BLaER1 treated with 17β-estradiol and CSF1 and Interleukin-3, amounts not matched to agents 10 nM and 100 nM (cell line): Measurements from ENCODE around the gene RGS10.
"Not testable (repeated sequence)": the region's sequence is repeated elsewhere in the genome, so short reads cannot be mapped to it uniquely, and the experiment has no call there.

Experiments used
- H3K27ac ChIP-seq, 11 experiments: shearing (Covaris generic); formaldehyde crosslinking; 2 replicates each; pipeline ENCODE4 v1.8.1; 2022
- H3K27me3 ChIP-seq, 11 experiments: shearing (Covaris generic); formaldehyde crosslinking; 2 replicates each; pipeline ENCODE4 v1.8.1; 2022
- H3K36me3 ChIP-seq, 11 experiments: shearing (Covaris generic); formaldehyde crosslinking; 2 replicates each; pipeline ENCODE4 v1.8.1; 2022
- H3K4me1 ChIP-seq, 10 experiments: shearing (Covaris generic); formaldehyde crosslinking; 2 replicates each; pipeline ENCODE4 v1.8.1; 2022
- H3K4me2 ChIP-seq, 11 experiments: shearing (Covaris generic); formaldehyde crosslinking; 2 replicates each; pipeline ENCODE4 v1.8.1; 2022
- H3K4me3 ChIP-seq, 10 experiments: shearing (Covaris generic); formaldehyde crosslinking; 2 replicates each; pipeline ENCODE4 v1.8.1; 2022
- H3K9ac ChIP-seq, 11 experiments: shearing (Covaris generic); formaldehyde crosslinking; 2 replicates each; pipeline ENCODE4 v1.8.1; 2022
- H3K9me3 ChIP-seq, 11 experiments: shearing (Covaris generic); formaldehyde crosslinking; replicated peaks in 1 of 11; 2 replicates each; pipeline ENCODE4 v1.8.1; 2022
- H4K20me1 ChIP-seq, 11 experiments: shearing (Covaris generic); formaldehyde crosslinking; 2 replicates each; pipeline ENCODE4 v1.8.1; 2022
- Cebpa-rat ChIP-seq, 11 experiments: shearing (Covaris generic); IDR thresholded peaks; 2 replicates each; pipeline ENCODE4 v1.8.1; 2022

RGS10 gene

DNA sequence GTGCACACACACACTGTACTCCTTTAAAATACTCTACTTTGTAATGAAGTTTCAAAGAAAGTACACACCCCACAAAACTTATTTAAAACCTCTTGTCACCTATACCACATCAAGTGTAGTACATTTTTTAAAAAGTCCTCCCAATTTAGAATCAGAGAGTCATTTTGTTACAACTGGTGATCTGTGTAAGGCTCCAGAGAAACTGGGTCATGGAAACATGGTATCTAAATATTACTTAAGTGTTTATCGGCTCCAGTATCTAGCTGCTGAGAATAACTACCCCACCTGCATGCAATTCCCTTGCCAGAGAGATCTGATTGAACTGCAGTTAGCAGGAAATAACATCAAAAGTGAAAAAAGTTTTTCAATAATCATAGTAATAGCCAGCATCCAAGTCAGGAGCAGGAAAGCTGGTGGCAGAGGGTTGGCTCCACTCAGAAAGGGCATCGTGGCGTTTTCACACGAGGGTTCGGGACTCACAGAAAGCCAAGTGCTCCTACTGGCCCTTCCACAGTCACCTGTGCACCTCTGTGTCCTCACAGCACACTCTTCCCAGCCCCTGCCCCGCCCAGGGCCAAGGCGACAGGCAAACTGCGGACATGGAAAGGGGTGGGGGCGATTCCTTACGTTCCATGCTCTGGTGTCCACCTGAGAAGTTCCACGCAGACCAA, 6.5 kb downstream of the RGS10 start:
- peaks cover 0 to 7% (median 4%) of the 10 kb centered on the region in 11 experiments; a peak in 9 of 22 replicates for H3K27me3 ChIP-seq
- H3K4me1 ChIP-seq, result peaks cover 50 to 71% (median 58%) of the 10 kb centered on the region in 10 experiments
- H3K9ac ChIP-seq, result no peak overlapping the region
- H3K36me3 ChIP-seq, result peaks cover 0 to 19% (median 0%) of the 10 kb centered on the region in 11 experiments; a peak in 5 of 22 replicates
- peak overlapping the region in 1 of 11 experiments; percentile 11; a peak in 2 of 22 replicates for H3K27ac ChIP-seq
- peaks cover 28 to 100% (median 58%) of the 10 kb centered on the region in 11 experiments; a peak in 20 of 22 replicates for H4K20me1 ChIP-seq
- TF ChIP-seq Cebpa-rat (IDR thresholded peaks at IDR 0.05), result no peak
- H3K4me2 ChIP-seq, result peak overlapping the region in 10 of 11 experiments; percentile 0 to 100 (median 92); a peak in 13 of 22 replicates
- no peak overlapping the region for H3K4me3 ChIP-seq
- H3K9me3 ChIP-seq, result no peaks in the 10 kb centered on the region

DNA sequence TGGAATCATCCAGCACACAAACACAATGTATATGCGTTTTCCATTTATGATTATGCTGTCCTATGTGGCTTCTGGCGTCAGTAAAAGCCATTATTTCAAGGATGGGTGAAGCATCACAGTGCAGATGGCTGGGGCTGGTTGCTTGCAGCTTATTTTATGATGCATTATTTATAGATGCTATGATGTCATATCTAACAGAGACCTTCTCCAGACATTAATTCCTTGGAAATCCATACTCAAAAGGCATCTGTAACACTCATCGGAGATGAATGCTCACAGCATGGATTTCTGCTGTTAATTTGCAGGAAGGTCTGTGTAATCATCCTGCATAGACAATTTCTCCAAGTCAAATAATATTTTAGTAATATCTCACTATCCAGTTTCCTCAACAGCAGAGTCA, 7.2 kb downstream of the RGS10 start:
- H3K27ac ChIP-seq, result no peak overlapping the region
- H4K20me1 ChIP-seq, result peaks cover 21 to 100% (median 58%) of the 10 kb centered on the region in 11 experiments; a peak in 19 of 22 replicates
- peaks cover 44 to 69% (median 51%) of the 10 kb centered on the region in 10 experiments for H3K4me1 ChIP-seq
- H3K27me3 ChIP-seq, result peaks cover 0 to under 1% (median 0%) of the 10 kb centered on the region in 11 experiments; a peak in 1 of 22 replicates
- no peak overlapping the region for H3K4me3 ChIP-seq
- peaks cover 0 to 19% (median 0%) of the 10 kb centered on the region in 11 experiments; a peak in 5 of 22 replicates for H3K36me3 ChIP-seq
- H3K4me2 ChIP-seq, result peak overlapping the region in 2 of 11 experiments; percentile 0 to 98; a peak in 2 of 22 replicates
- H3K9ac ChIP-seq, result no peak overlapping the region
- H3K9me3 ChIP-seq, result no peaks in the 10 kb centered on the region
- TF ChIP-seq Cebpa-rat (IDR thresholded peaks at IDR 0.05), result no peak

DNA sequence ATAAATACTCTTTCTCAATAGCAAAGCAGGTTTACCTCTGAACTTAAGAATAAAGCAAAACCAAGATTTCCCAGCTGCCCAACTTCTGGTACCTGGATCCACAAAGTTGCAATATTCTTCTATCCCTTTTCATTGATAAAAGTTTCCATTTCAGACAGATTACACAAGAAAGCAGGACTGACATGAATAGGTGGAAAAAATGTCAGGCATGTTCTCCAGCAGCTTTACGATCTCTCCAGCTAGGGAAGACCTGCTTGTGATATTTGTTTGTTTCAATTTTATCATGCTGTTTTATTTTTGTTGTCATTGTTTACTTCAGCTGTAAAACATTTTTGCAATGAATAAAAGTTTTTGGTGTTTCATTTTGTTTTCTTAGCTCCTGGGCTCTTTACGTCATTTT, 9.0 kb downstream of the RGS10 start:
- Histone ChIP-seq H3K4me3 (no peak overlapping the region), H3K27me3 (no peaks in the 10 kb centered on the region), H3K4me1 (peaks cover 33 to 58% (median 40%) of the 10 kb centered on the region in 10 experiments), H3K9me3 (no peaks in the 10 kb centered on the region), H4K20me1 (peaks cover 6 to 100% (median 47%) of the 10 kb centered on the region in 11 experiments; a peak in 17 of 22 replicates), H3K4me2 (no peak overlapping the region; a peak in 1 of 22 replicates), H3K36me3 (peaks cover 0 to 19% (median 0%) of the 10 kb centered on the region in 11 experiments; a peak in 5 of 22 replicates), H3K9ac (no peak overlapping the region), H3K27ac (no peak overlapping the region)
- TF ChIP-seq Cebpa-rat (IDR thresholded peaks at IDR 0.05), result no peak

DNA sequence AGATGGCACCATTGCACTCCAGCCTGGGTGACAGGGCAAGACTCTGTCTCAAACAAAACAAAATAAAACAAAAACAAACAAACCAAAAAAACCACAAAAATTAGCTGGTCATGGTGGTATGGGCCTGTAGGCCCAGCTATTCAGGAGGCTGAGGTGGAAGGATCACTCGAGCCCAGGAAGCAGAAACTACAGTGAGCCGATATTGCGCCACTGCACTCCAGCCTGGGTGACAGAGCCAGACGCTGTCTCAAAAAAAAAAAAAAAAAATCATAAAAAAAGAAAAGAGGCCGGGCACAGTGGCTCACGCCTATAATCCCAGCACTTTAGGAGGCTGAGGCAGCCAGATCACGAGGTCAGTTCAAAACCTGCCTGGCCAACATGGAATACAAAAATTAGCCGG, 9.7 kb downstream of the RGS10 start:
- H3K4me3 ChIP-seq, H3K9me3 ChIP-seq, H3K27me3 ChIP-seq, H3K9ac ChIP-seq, H3K27ac ChIP-seq: not testable (repeated sequence)
- Histone ChIP-seq H4K20me1 (peaks cover 4 to 99% (median 46%) of the 10 kb centered on the region in 11 experiments; a peak in 15 of 22 replicates), H3K4me2 (peak overlapping the region in 5 of 11 experiments; percentile 20 to 44 (median 36); a peak in 7 of 22 replicates), H3K4me1 (peaks cover 28 to 51% (median 35%) of the 10 kb centered on the region in 10 experiments), H3K36me3 (peaks cover 0 to 19% (median 0%) of the 10 kb centered on the region in 11 experiments; a peak in 5 of 22 replicates)

DNA sequence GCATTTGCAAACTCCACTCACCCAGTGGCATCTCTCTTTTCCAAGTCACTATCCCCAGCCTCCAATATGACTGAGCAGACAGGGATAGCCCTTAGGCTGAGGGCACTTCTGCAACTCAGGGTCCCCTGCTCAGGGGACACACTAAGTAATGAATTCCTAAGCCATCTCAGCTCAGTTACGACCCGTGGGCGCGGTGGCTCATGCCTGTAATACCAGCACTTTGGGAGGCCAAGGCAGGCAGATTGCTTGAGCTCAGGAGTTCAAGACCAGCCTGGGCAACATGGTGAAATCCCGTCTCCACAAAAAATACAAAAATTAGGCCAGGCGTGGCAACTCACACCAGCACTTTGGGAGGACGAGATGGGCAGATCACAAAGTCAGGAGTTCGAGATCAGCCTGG, 10.3 kb downstream of the RGS10 start:
- Histone ChIP-seq H4K20me1 (peaks cover 0 to 99% (median 51%) of the 10 kb centered on the region in 11 experiments; a peak in 15 of 22 replicates), H3K36me3 (peaks cover 0 to 19% (median 0%) of the 10 kb centered on the region in 11 experiments; a peak in 7 of 22 replicates), H3K4me1 (peaks cover 26 to 46% (median 30%) of the 10 kb centered on the region in 10 experiments), H3K4me2 (0 out of 22 replicates have a peak overlapping the region, but pooled peaks of 1 of the 11 experiments have one; percentile 38)
- H3K27me3 ChIP-seq, H3K9ac ChIP-seq, H3K27ac ChIP-seq, H3K4me3 ChIP-seq, H3K9me3 ChIP-seq: not testable (repeated sequence)

DNA sequence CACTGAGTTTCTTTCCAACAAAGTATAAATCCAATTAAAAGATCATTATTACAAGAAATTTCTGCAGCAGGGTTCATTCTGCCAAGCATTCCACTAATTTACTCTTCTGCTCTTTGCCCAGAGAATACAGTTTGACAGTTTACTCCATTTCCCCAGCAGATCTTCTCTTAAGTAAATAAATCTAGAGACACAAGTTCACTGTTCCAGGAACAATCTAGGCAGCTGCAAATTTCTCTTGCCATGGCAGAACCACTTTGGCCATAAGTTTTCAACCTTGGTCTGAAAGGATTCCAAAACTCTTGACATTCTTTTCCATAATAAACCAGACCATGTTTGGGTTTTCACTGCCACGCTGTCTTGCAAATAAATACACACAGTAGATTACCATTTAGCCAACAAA, 11.5 kb downstream of the RGS10 start:
- H3K4me3 ChIP-seq, result no peak overlapping the region
- peaks cover 0 to 98% (median 49%) of the 10 kb centered on the region in 11 experiments; a peak in 15 of 22 replicates for H4K20me1 ChIP-seq
- peaks cover 14 to 34% (median 20%) of the 10 kb centered on the region in 10 experiments for H3K4me1 ChIP-seq
- H3K9me3 ChIP-seq, result no peaks in the 10 kb centered on the region
- H3K27me3 ChIP-seq, result no peaks in the 10 kb centered on the region
- H3K36me3 ChIP-seq, result peaks cover 0 to 25% (median 0%) of the 10 kb centered on the region in 11 experiments; a peak in 8 of 22 replicates
- TF ChIP-seq Cebpa-rat (IDR thresholded peaks at IDR 0.05), result no peak
- no peak overlapping the region for H3K9ac ChIP-seq
- no peak overlapping the region for H3K27ac ChIP-seq
- H3K4me2 ChIP-seq, result no peak overlapping the region

DNA sequence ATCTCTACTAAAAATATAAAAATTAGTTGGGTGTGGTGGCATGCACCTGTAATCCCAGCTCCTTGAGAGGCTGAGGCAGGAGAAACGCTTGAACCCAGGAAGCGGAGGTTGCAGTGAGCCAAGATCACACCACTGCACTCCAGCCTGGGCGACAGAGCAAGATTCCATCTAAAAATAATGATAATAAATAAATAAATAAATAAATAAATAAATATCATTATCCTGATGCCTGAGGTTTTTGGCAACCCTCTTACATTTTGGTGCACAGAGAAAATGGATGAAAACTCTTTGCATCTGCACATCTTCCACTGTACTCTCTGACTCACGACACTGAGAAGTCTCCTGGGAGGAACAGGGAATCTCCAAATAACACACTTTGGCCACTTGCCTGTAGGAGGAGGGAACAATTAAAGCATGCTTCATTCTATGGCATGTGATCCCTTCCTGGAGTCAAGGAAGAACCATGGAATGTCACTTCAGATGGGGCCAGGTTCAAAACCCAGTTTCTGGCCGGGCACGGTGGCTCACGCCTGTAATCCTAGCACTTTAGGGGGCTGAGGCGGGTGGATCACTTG, 13.8 kb downstream of the RGS10 start:
- Histone ChIP-seq H3K4me1 (peaks cover 12 to 26% (median 17%) of the 10 kb centered on the region in 10 experiments; a peak in 19 of 20 replicates), H3K36me3 (peaks cover 3 to 39% (median 18%) of the 10 kb centered on the region in 11 experiments), H3K4me2 (peak overlapping the region in 10 of 11 experiments; percentile 7 to 64 (median 32); a peak in 13 of 22 replicates), H4K20me1 (peaks cover 0 to 96% (median 43%) of the 10 kb centered on the region in 11 experiments; a peak in 14 of 22 replicates)
- not testable (repeated sequence) for H3K9ac ChIP-seq, H3K4me3 ChIP-seq, H3K27me3 ChIP-seq, H3K27ac ChIP-seq, H3K9me3 ChIP-seq

DNA sequence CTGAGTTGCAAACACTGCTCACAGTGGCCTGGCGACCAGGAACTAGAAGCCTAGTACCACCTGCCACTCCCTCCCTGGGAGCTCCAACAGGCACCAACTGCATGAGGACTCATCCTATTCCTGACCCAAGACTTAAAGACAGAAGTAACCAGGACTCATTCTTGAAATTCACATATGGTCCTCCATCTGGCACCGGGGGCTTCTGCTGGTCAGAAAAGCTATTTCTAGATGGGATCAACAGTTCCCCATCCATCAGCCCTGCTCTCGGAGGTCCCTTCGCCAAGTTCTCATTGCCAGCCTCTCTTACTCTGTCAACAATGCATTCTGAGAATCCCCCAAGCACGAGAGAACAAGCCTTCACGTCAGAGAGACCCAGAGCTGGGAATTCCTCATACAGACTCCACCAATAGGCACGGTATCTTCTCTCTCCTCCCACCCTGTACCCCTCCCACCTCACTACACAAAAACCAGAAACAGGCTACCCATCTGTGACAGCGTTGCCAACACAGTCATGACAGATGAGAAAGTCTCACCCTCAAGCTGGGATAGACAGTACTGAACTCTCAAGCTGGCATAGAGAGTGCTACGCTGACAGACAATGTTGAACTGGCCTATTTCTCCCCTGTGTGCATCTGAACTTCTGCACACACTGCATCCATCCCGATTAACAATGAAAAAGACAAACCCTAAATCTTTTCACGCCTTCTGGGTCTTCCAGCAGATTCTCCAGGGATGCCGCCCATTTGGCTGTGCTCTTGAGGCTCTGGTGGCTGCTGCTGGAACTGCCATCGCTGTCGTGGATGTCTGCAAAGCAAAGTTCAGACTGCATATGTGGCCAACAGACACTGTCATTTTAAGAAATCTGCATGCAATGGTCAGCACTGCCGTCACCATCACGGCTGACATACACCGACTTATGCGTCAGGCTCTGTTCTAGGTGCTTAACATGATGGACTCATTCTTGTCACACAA, 15.6 kb downstream of the RGS10 start:
- H3K4me2 ChIP-seq, result no peak overlapping the region
- H3K27ac ChIP-seq, result no peak overlapping the region
- no peak overlapping the region for H3K4me3 ChIP-seq
- no peaks in the 10 kb centered on the region for H3K27me3 ChIP-seq
- no peak for TF ChIP-seq Cebpa-rat (IDR thresholded peaks at IDR 0.05)
- peaks cover 12 to 58% (median 36%) of the 10 kb centered on the region in 11 experiments for H3K36me3 ChIP-seq
- H3K9ac ChIP-seq, result no peak overlapping the region
- H4K20me1 ChIP-seq, result peaks cover 0 to 84% (median 34%) of the 10 kb centered on the region in 11 experiments; a peak in 14 of 22 replicates
- no peaks in the 10 kb centered on the region for H3K9me3 ChIP-seq
- H3K4me1 ChIP-seq, result peaks cover 11 to 20% (median 13%) of the 10 kb centered on the region in 10 experiments; a peak in 19 of 20 replicates
